GM21390 (cell line): ENCODE results near the gene ARFIP1.
"Not testable (repeated sequence)": the region's sequence is repeated elsewhere in the genome, so short reads cannot be mapped to it uniquely, and the experiment has no call there.

Experiments used
- ATAC-seq: cut with Tn5 transposase; IDR thresholded peaks from one replicate; pipeline ENCODE4 v1.9.1; 2021; ENCODE audit not compliant: unreplicated experiment

Gene ARFIP1

DNA sequence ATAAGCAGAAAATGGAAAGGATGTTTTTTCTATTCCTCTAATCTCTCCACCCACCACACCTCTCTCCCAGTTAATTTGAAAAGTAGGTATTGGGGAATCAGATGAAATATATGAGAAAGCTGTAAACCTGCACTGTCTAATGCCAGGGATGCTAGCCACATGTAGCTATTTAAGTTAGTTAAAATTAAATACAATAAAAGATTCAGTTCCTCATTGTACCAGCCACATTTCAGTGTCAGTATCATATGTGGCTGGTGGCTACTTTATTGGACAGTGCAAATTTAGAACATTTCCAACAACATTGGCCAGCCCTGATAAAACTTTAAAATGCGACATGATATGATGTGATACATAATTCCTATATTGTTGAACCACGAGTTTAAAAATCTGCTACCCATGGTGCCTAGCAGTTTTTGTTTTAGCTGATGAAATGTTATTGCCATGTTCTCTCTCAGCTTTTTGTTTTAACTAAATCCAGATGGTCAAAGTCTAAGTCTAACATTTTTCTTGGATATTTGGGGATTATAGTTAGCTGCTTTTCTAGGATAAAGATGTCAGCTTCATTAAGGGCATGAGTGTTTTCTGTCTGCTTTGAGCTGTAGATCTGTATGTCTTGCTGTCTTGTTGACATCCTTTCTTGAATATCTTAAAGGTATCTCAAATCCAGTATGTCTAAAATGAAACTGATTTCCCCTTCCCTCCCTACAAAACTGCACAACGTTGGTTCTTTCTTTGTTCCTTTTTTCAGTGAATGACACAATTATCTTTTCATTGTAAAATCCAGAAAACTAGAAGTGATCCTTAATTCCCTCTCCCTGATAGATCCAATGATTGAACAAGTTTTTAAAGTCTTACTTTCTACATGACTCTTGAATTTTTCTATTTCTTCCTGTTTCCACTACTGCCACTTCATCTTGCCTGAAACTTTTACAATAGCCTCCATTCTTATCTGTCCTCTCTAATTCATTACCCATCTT is 6.2 kb downstream of the ARFIP1 start:
- ATAC-seq, result no peak

DNA sequence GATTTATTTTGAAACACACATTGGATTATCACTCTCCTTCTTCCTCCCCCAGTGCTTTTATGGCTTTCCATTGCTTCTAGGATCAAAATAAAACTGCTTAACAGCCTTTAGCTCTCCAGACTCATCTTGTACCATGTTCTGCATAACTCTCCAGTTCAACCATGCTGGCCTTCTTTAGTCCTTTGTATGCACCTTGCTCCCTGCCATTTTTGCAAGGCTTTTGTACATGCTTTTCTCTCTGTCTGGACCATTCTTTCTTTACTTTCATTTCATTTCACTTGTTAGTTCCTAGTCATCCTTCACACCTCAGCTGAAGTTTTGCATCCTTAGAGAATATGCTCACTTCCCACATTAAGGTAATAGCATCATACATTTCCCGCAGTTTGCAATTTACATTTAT is 6.9 kb downstream of the ARFIP1 start:
- ATAC-seq, result no peak

DNA sequence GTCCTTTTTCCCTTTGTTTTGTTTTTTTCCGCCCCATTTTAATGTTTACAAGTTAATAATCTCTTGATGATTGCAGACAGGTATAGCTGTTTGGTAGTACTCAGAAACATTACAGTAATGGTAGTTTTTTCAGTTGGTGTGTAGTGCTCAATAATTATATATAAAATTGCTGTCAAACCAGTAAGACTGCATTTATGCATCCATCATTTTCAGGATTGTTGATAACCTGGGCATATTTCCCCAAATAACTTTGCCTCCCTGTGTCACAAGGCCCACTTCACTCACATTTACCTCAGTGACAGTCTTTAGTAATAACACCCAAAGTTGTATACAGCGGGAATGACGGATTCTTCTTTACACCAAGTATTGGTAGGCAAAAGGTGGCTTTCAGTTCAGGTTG is 16.1 kb downstream of the ARFIP1 start:
- ATAC-seq, result no peak

DNA sequence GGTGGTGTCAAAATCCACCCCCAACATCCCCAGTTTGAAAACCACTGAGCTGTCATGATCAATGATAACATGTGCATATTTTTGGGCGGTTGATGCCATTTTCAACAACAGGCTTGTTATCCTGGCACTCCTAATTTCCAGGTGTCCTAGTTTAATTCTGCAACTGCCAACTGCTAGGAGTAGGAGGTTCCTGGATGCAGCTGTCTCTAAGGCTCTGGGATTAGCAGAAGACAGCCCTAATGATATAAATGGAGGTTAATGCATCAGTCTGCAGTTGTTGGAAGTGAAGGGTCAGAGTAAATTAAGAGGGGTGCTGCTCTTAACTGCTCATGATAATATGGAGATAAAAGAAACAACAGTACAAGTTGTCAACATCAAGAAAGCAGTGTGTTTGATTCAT is 23.8 kb downstream of the ARFIP1 start:
- no peak for ATAC-seq

DNA sequence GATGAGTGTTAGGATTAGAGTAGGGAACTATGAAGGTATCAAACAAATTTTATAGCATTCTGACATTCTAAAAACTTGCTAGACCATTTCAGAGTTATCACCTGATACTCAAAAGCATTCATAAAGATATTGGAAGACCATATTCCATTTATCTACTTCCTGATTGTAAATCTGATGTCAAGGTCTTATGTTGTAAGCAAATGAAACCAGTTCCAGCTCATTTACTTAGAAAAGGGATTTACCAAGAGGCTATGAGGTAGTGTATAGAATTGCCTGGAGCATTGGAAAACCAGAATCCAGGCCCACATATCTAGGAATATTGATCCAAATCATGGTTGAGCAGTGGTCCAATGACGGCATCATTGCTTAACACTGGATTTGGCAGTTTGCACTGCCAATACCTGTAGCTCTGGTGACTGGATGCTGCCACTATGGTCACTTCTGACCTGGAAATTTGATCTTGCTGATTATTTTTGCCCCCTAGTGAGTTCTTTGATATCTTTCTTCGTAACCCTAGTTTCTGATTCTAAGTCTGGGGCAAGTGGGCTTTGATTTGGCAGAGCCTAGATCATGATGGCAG is 25.4 kb downstream of the ARFIP1 start:
- ATAC-seq, result no peak

DNA sequence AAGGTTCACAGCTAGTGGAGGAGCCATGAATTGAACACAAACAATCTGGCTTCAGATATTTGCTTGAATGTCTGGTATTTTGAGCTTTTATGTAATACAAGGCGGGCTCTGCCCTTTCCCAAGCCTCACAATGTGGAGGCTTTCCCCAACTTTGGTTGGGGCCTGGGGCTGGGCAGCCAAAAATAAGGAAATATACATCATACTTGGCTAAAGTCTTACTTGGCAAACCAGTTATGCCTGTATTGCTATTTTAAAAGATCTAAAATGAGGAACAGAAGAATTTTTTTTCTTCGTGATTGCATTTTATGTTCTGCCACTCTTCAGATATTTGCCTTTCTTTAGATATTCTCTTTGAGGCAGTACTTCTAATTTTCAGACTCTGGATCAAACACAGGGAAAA is 26.1 kb downstream of the ARFIP1 start:
- ATAC-seq, result no peak

DNA sequence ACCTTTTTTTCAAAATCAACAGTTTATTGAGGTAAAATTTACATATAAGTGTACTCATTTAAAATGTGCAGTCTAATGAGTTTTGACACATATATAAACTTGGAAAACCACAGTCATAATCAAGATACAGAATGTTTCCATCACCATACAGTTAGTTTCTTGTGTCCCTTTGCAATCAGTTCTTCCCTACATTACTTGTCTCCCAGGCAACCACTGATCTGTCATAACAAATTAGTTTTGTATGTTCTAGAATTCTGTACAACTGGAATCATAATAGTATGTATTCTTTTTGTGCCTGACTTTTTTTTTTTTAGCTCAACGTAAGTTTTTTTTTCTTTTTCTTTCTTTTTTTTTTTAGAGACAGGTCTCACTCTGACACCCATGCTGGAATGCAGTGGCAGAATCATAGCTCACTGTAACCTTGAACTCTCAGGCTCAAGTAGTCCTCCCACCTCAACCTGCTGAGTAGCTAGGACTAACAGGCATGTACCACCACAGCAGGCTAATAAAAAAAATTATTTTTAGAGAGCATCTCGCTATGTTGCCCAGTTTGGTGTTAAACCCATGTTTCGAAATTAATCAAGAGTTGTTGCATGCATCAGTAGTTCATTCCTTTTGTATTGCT is 26.9 kb downstream of the ARFIP1 start:
- ATAC-seq, result no peak

DNA sequence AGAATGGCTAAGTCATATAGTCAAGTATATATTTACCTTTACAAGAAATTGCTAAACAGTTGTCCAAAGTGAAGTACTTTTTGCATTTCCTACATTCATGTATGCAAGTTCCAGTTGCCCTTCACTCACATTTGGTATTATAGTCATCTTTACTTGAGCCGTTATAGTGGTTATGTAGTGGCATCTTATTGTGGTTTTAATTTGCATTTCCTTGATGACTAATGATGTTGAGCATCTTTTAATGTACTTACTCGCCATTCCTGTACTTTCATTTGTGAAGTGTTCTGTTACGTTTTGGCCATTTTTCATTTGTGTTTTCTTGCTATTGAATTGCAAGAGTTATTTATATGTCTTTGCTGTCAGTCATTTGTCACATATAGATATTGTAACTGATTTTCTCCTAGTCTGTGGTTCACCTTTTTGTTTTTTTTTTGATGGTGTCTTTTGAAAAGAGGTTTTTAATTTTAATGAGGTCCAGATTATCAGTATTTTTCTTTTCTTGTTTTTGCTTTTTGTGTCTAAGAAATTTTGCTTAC is 27.6 kb downstream of the ARFIP1 start:
- no peak for ATAC-seq

DNA sequence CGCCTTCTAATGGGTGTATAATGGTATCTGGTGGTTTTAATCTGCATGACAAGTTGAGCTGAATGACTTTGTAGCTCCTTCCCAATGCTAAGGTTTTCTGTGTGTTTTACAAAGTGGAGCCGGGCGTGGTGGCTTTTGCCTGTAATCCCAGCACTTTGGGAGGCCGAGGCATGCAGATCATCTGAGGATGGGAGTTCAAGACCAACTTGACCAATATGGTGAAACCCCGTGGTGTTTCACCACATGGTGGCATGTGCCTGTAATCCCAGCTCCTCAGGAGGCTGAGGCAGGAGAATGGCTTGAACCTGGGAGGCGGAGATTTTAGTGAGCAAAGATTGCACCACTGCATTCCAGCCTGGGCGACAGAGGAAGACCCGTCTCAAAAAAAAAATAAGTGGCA is 28.9 kb downstream of the ARFIP1 start:
- ATAC-seq, result no peak

DNA sequence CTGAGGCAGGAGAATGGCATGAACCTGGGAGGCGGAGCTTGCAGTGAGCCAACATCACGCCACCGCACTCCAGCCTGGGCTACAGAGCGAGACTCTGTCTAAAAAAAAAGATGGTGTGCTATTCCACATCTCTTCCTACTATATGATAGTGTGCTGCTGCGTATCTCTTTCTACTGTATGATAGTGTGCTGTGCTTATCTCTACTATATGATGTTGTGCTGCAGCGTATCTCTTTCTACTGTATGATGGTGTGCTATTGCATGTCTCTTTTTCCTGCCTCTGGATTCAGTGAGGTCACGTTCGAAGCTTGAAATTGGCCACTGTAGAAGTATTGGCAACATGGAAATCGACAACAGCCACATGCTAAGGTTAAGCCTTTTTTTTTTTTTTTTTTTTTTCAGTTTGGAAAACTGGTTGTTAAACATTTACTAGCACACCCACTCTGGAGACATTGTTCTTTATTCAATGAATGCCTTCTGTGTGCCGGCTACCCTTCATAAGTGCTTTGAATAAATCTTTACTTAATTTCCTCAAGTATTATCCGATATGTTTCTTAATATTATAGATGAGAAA is 31.0 kb downstream of the ARFIP1 start:
- no peak for ATAC-seq

DNA sequence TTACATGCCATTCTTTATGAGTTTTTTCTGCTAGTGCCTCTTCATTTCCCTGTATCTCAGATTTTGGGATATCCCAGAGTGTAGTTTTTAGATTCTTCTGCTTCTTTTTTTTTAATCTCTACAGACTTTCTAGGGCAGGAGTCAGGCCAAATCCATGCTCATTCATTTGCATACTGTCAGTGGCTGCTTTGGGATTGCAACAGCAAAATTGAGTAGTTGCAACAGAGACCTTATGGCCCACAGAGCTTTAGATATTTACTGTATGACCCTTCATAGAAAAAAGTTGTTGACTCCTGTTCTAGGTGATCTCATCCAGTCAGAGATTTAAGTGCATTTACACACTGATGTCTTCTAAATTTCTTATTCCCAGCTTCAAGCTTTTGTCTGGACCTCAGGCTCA is 35.3 kb downstream of the ARFIP1 start:
- ATAC-seq, result no peak

DNA sequence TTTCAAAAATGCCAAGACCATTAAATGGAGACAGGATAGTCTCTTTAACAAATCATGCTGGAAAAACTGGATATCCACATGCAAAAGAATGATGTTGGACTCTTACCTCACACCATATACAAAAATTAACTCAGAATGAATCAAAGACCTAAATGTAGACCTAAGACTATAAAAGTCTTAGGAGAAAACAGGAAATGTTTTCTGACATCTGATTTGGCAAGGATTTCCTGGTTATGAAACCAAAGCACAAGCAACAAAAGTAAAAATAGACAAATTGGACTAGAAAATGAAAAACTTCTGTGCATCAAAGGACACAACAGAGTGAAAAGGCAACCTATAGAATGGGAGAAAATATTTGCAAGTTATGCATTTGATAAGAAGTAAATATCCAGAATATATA is 37.6 kb downstream of the ARFIP1 start:
- no peak for ATAC-seq

DNA sequence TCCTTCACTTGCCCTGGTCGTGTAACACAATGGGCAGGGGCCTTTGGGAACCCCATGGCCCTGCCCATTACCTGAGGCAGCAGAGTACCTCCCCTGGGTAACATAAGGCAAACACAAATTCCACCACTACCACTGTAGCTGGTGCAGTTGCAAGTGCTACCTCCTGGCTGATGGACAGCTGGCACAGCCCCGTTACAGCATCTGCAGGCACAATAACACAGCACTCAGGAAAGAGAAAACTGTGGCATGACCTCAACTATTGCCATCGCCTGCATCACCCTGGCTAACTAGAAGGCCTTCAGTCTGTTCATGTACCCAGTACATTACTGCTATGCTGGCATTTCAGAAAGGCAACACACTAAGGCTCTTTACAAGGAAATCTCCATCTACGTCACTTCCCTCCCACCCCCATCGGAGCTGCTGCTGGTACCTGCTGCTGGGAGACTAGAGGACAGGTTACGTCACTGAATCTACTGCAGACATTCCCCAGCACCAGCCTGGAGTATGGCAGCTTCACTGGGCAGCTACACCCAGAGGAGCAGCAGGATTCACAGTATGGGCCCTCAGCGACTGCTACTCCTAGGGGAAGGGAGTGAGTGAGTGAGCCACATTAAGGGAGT is 39.4 kb downstream of the ARFIP1 start:
- no peak for ATAC-seq

DNA sequence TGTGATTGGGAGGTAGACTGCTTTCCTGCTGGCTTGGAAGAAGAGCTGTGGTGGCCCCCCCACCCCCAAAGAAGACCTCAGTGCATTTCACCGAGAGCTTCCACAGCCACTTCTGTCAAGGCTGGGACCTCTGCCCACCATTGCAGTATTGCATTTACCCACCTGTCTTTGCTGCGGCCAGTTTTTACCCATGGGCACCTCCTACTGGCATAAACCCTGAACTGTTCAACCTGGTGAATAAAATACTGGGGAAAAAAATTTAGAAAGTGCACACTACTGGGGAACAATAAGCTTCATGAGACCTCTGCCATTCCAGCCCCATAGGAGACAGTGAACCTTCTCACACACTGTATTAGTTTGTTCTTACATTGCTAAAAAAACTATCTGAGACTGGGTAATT is 40.3 kb downstream of the ARFIP1 start:
- ATAC-seq, result no peak

DNA sequence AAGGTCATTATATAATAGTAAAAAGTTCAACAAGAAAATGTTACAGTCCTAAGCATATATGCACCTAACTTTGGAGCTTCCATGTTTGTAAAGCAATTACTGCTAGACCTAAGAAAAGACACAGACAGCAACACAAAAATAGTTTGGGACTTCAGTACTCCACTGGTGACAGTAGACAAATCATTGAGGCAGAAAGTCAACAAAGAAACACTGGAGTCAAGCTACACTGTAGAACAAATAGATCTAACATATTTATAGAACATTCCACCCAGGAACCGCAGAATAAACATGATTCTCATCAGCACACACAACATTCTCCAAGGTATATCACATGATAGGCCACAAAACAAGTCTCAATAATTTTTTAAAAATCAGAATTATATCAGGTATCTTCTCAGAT is 42.6 kb downstream of the ARFIP1 start:
- ATAC-seq, result no peak

DNA sequence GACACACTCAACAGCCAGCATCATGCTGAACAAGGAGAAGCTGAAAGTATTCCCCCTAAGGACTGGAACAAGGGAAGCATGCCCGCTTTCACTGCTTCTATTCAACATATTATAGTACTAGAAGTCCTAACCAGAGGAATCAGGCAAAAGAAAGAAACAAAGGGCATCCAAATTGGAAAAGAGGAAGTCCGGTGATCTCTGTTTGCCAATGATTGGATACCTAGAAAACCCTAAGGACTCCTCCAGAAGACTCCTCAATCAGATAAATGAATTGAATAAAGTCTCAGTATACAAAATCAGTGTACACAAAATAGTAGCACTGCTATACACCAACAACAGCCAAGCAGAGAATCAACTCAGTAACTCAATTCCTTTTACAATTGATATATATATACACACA is 44.8 kb downstream of the ARFIP1 start:
- no peak for ATAC-seq

DNA sequence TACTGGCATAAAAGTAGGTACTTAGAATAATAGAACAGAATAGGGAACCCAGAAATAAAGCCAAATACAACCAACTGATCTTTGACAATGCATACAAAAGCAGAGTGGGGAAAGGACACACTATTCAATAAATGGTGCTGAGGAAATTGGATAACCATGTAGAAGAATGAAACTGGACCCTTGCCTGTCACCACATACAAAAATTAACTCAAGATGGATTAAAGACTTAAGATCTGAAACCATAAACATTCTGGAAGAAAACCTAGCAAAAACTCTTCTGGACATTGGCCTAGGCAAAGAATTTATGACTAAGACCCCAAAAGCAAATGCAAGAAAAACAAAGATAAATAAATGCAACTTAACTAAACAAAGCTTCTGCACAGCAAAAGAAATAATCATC is 45.6 kb downstream of the ARFIP1 start:
- ATAC-seq, result no peak

DNA sequence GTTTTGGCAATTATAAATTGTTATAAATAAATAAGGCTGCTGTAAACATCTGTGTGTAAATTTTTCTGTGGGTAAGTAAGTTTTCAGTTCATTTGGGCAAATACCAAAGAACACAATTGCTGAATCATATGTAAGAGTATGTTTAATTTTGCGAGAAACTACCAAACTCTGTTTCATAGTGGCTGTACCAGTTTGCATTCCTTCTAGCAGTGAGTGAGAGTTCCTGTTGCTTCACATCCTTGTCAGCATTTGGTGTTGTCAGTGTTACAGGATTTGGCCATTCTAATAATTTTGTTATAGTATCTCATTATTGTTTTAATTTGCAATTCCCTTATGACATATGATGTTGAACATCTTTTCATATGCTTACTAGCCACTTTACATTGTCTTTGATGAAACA is 48.4 kb downstream of the ARFIP1 start:
- no peak for ATAC-seq

DNA sequence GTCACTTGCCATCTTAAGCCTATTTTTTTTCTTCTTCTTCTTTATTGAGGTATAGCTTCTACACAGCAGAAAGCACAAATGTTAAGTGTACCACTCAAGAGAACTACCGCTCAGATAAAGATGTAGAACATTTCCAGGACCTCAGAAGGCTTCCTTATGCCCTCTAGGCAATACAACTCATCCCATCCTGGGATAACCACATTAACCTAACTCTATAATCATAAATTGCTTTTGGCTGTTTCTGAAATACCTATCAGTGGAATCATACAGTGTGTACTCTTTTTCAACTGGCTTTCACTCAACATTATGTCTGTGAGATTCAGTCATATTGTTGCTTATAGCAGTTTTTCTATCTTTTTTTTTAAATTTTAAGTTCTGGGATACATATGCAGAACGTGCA is 51.7 kb downstream of the ARFIP1 start:
- no peak for ATAC-seq

DNA sequence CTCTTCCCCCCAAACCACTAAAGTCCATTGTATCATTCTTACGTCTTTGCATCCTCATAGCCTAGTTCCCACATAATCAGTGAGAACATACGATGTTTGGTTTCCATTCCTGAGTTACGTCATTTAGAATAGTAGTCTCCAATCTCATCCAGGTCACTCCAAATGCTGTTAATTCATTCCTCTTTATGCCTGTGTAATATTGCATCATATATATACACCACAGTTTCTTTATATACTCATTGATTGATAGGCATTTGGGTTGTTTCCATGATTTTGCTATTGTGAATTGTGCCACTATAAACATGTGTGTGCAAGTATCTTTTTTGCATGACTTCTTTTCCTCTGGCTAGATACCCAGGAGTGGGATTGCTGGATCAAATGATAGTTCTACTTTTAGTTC is 57.2 kb downstream of the ARFIP1 start:
- no peak for ATAC-seq

DNA sequence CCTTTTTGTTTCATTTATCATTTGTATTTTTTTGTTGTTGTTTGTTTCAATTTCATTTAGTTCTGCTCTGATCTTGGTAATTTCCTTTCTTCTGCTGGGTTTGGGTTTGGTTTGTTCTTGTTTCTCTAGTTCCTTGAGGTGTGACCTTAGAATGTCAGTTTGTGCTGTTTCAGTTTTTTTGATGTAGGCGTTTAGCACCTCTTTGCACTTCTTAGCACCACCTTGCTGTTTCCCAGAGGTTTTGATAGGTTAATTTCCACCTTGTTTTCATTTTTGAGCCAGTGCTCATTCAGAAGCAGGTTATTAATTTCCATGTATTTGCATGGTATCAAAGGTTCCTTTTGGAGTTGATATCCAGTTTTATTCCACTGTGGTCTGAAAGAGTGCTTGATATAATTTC is 60.0 kb downstream of the ARFIP1 start:
- ATAC-seq, result not testable (repeated sequence)
